K562 (cell line): ENCODE measurements around the gene BCKDHB. TPM values are rescaled to one million over a fixed set of nuclear protein-coding genes. Genes with fewer than 3 reads are reported as not detected.

Experiments
- ATAC-seq: fragments of 200-7000 bp; cut with Tn5 transposase; 3 replicates; pipeline ENCODE4 v1.9.1; 2020; ENCODE audit warnings: moderate library complexity
- BruUV-seq: library from RNA; stranded (reverse); fragments of 400-500 nt; replicated peaks from 2 replicates; lab custom pipeline; 2021; lab: Mats Ljungman, UMichigan
- CTCF ChIA-PET: fragments of 300-600 bp; formaldehyde crosslinking; extraction: SDS; loops from one replicate; lab custom pipeline; 2021; ENCODE audit warnings: low intra/inter-chr PET ratio; lab: Yijun Ruan, JAX
- POLR2A ChIA-PET: fragments of 300-600, 350-650 bp; sonication (Branson Sonifier 250); formaldehyde crosslinking; extraction: SDS; loops from one replicate; lab custom pipeline; 2021; ENCODE audit warnings: antibody characterized with exemption, inconsistent platforms; lab: Yijun Ruan, JAX
- DNase-seq, 4 experiments: peaks; one replicate each; pipeline versions ENCODE4 v3.0.0 to v3.0.0-alpha.2; 2011 to 2018; ENCODE audit warnings: low spot score in 3 of 4, mixed read lengths in 3 of 4; ENCODE audit errors: extremely low read depth in 1 of 4
- FAIRE-seq: peaks from 2 replicates; lab custom pipeline; 2011; peaks lifted over from hg19 to GRCh38; lab: Jason Lieb, UNC
- H2AFZ ChIP-seq: 2 replicates; pipeline ENCODE4 v1.6.0; 2011; ENCODE audit warnings: low read depth, low read length, control low read depth, inconsistent platforms
- H3K27ac ChIP-seq: fragments of 200-600 bp; 3 replicates; pipeline ENCODE4 v1.8.0; 2011; ENCODE audit warnings: low read depth, mild to moderate bottlenecking, control low read depth, inconsistent platforms, low read length, moderate library complexity, mixed read lengths; ENCODE audit errors: extremely low read depth
- H3K27me3 ChIP-seq, 2 experiments: fragments of 300-600 bp in 1 of 2; 2 replicates in 1 of 2; 3 replicates in 1 of 2; pipeline versions ENCODE4 v1.6.0 to v1.8.0; 2011; ENCODE audit warnings: inconsistent platforms in 2 of 2, low read length in 2 of 2, mild to moderate bottlenecking in 1 of 2, mixed read lengths in 1 of 2, moderate library complexity in 1 of 2; ENCODE audit not compliant: control insufficient read depth in 2 of 2, insufficient read depth in 2 of 2
- H3K36me3 ChIP-seq: fragments of 300-600 bp; 3 replicates; pipeline ENCODE4 v1.8.0; 2011; ENCODE audit warnings: mild to moderate bottlenecking, low read length, inconsistent platforms; ENCODE audit not compliant: control insufficient read depth, insufficient read depth
- H3K4me1 ChIP-seq, 2 experiments: fragments of 200-600 bp in 1 of 2; replicated peaks in 1 of 2; 2 replicates in 1 of 2; 3 replicates in 1 of 2; pipeline versions ENCODE4 v1.5.1 to v1.8.0; 2011; ENCODE audit warnings: inconsistent platforms in 2 of 2, low read length in 2 of 2, mild to moderate bottlenecking in 1 of 2, mixed read lengths in 1 of 2, moderate library complexity in 1 of 2; ENCODE audit not compliant: control insufficient read depth in 2 of 2, insufficient read depth in 2 of 2
- H3K4me2 ChIP-seq: 2 replicates; pipeline ENCODE4 v1.6.1; 2011; ENCODE audit warnings: low read length, control low read depth, inconsistent platforms, mixed read lengths; ENCODE audit not compliant: insufficient read depth
- H3K4me3 ChIP-seq: fragments of 200-600 bp; sonication (generic), shearing (Covaris generic); 2 replicates; pipeline ENCODE4 v1.5.1; 2016; ENCODE audit warnings: control low read depth, inconsistent platforms
- H3K79me2 ChIP-seq: fragments of 200-600 bp; 3 replicates; pipeline ENCODE4 v1.8.0; 2011; ENCODE audit warnings: low read length, inconsistent platforms; ENCODE audit not compliant: control insufficient read depth, insufficient read depth
- H3K9ac ChIP-seq, 2 experiments: 2 replicates each; pipeline versions ENCODE4 v1.6.0 to v1.6.1; 2011; ENCODE audit warnings: low read depth in 2 of 2, low read length in 2 of 2, control low read depth in 1 of 2, inconsistent platforms in 1 of 2, mild to moderate bottlenecking in 1 of 2, mixed read lengths in 1 of 2; ENCODE audit not compliant: insufficient read depth in 1 of 2
- H3K9me1 ChIP-seq: one replicate; pipeline ENCODE4 v1.6.0; 2011; ENCODE audit warnings: inconsistent platforms, mild to moderate bottlenecking, low read length, moderate library complexity; ENCODE audit not compliant: control insufficient read depth, insufficient read depth
- H3K9me3 ChIP-seq: replicated peaks from 2 replicates; pipeline ENCODE4 v1.5.1; 2011; ENCODE audit warnings: low read depth, low read length, inconsistent platforms; ENCODE audit not compliant: control insufficient read depth, insufficient read depth
- H4K20me1 ChIP-seq: replicated peaks from 2 replicates; pipeline ENCODE4 v1.6.1; 2011; ENCODE audit warnings: low read length, inconsistent platforms, mixed read lengths; ENCODE audit not compliant: control insufficient read depth, insufficient read depth
- E2F4 ChIP-seq: sonication (generic); formaldehyde crosslinking; IDR thresholded peaks from 2 replicates; pipeline ENCODE4 v1.8.0; 2022; ENCODE audit warnings: mild to moderate bottlenecking, low read depth, missing genetic modification reagents
- HSF4 ChIP-seq: fragments of 250-450 bp; sonication (Bioruptor Pico); IDR thresholded peaks from 2 replicates; pipeline ENCODE4 v2.1.2; 2022; ENCODE audit warnings: mild to moderate bottlenecking, moderate library complexity, borderline replicate concordance
- MAX ChIP-seq: sonication (generic); formaldehyde crosslinking; IDR thresholded peaks from 2 replicates; pipeline ENCODE4 v1.9.0; 2022; ENCODE audit warnings: mild to moderate bottlenecking, missing genetic modification reagents
- MCM5 ChIP-seq: fragments of 450-650 bp; IDR thresholded peaks from 2 replicates; pipeline ENCODE4 v1.6.1; 2016; ENCODE audit warnings: low read depth
- NR2C1 ChIP-seq, 2 experiments: fragments of 450-650 bp; IDR thresholded peaks; 2 replicates each; pipeline ENCODE4 v1.6.1; 2017; ENCODE audit warnings: mild to moderate bottlenecking in 2 of 2, antibody characterized with exemption in 1 of 2, inconsistent platforms in 1 of 2, missing compliant biosample characterization in 1 of 2, missing genetic modification characterization in 1 of 2
- PKNOX1 ChIP-seq: fragments of 450-650 bp; IDR thresholded peaks from 2 replicates; pipeline ENCODE4 v1.6.1; 2016
- PML ChIP-seq: IDR thresholded peaks from 2 replicates; pipeline ENCODE4 v1.6.1; 2012; ENCODE audit warnings: low read length, inconsistent platforms
- RB1 ChIP-seq: fragments of 450-650 bp; IDR thresholded peaks from 2 replicates; pipeline ENCODE4 v1.6.1; 2017; ENCODE audit warnings: low read depth, mild to moderate bottlenecking
- RBM22 ChIP-seq: fragments of 200-400 bp; formaldehyde crosslinking; IDR thresholded peaks from 2 replicates; pipeline ENCODE4 v1.6.1; 2018; ENCODE audit warnings: low read length, low read depth; ENCODE audit not compliant: poor library complexity, severe bottlenecking
- SNAPC5 ChIP-seq: fragments of 250-450 bp; sonication (Bioruptor Pico); IDR thresholded peaks from 2 replicates; pipeline ENCODE4 v1.8.0; 2021; ENCODE audit warnings: moderate library complexity, mild to moderate bottlenecking, inconsistent platforms
- SNRNP70 ChIP-seq: fragments of 200-400 bp; formaldehyde crosslinking; optimal IDR thresholded peaks from 2 replicates; pipeline ENCODE3; 2017; ENCODE audit warnings: low read depth, low read length
- TRIM28 ChIP-seq: fragments of 450-650 bp; IDR thresholded peaks from 2 replicates; pipeline ENCODE4 v1.6.1; 2017
- YBX1 ChIP-seq: fragments of 450-650 bp; IDR thresholded peaks from 2 replicates; pipeline ENCODE4 v1.7.1; 2016; ENCODE audit warnings: mild to moderate bottlenecking
- ZBTB43 ChIP-seq: sonication (generic); formaldehyde crosslinking; IDR thresholded peaks from 2 replicates; pipeline ENCODE4 v1.8.0; 2023; ENCODE audit warnings: mild to moderate bottlenecking, missing genetic modification reagents
- ZNF449 ChIP-seq: fragments of 250-450 bp; sonication (Bioruptor Pico); IDR thresholded peaks from 2 replicates; pipeline ENCODE4 v1.8.0; 2022; ENCODE audit warnings: moderate library complexity, mild to moderate bottlenecking, inconsistent platforms
- ZNF655 ChIP-seq: fragments of 250-450 bp; sonication (Bioruptor Pico); IDR thresholded peaks from 2 replicates; pipeline ENCODE4 v1.5.0; 2021
- WGBS: fragments of 100-300 bp; shearing (Covaris generic); methylation state at CpG from one replicate; pipeline ENCODE4 v1.1.6; 2016; ENCODE audit warnings: low coverage, mixed read lengths; ENCODE audit not compliant: insufficient coverage; ENCODE audit errors: missing lambda C conversion rate; 5-methylcytosine and 5-hydroxymethylcytosine counted together
- in situ Hi-C: fragments of 300-500 bp; cut with MboI; formaldehyde crosslinking; loops from 4 replicates; pipeline ENCODE4 v1.15.0; 2018; ENCODE audit warnings: inconsistent platforms, mixed read lengths
- intact Hi-C: fragments of 100-400 bp; cut with micrococcal nuclease; formaldehyde crosslinking; loops from 2 replicates; pipeline ENCODE4 v1.14.2; 2022
- polyA plus RNA-seq, 8 experiments: library from polyadenylated mRNA; depleted of rRNA in 4 of 8; stranded (reverse) in 5 of 8; unstranded in 3 of 8; fragments of >200 nt; fragmentation: Nextera tagmentation in 2 of 8; fragmentation: Illumina TruSeq in 1 of 8; extraction: Ambion mirVana in 2 of 8; extraction: Trizol in 1 of 8; gene quantifications; 2 replicates each; pipeline versions ENCODE4 v1.2.1 to v1.2.3, GENCODE V29; 2011 to 2014; ENCODE audit warnings: inconsistent platforms in 1 of 8, missing spikeins in 1 of 8
- total RNA-seq, 7 experiments: library from RNA; depleted of rRNA in 6 of 7; stranded (reverse); fragments of >200 nt in 6 of 7; fragmentation: Illumina TruSeq in 2 of 7; extraction: Trizol in 2 of 7; gene quantifications; 2 replicates each; pipeline versions ENCODE4 v1.2.1 to v1.2.3, GENCODE V29; 2011 to 2021; ENCODE audit warnings: low replicate concordance in 1 of 7

The BCKDHB gene
- total and polyA plus RNA-seq, 9 of the 15 experiments (the other 6 are each of a cell fraction or from before 2014, with no cell fraction given): 4.1 to 23.7 (median 7.5) TPM

GRCh38 chr6:80366051-80366450 lies 259.6 kb downstream of the BCKDHB start:
- no peaks in the 10 kb centered on the region for H3K79me2 ChIP-seq
- intact Hi-C loops: no loop called here
- in situ Hi-C loops: no loop called here
- no peak for FAIRE-seq
- H3K27ac ChIP-seq: no peak overlapping the region
- no peak overlapping the region for H3K9ac ChIP-seq
- H3K4me1 ChIP-seq: no peaks in the 10 kb centered on the region
- no peaks in the 10 kb centered on the region for H3K27me3 ChIP-seq
- H3K9me1 ChIP-seq: no peaks in the 10 kb centered on the region
- H3K4me2 ChIP-seq: no peak overlapping the region
- no peaks in the 10 kb centered on the region for H3K9me3 ChIP-seq
- H2AFZ ChIP-seq: no peak overlapping the region
- no peaks in the 10 kb centered on the region for H4K20me1 ChIP-seq
- WGBS: 0% methylated on average over 4 of the region's 4 CpGs
- no TSS peak for BruUV-seq
- no peak for DNase-seq
- no peak for ATAC-seq
- no peak overlapping the region for H3K4me3 ChIP-seq
- ChIA-PET POLR2A (no interaction called here), CTCF (no interaction called here)
- H3K36me3 ChIP-seq: no peaks in the 10 kb centered on the region
- no peak for TF ChIP-seq NR2C1 (IDR thresholded peaks at IDR 0.05)
- TF ChIP-seq NR2C1 (tag; IDR thresholded peaks at IDR 0.05): no peak
- no peak for TF ChIP-seq E2F4 (CRISPR knock-in tag)
- no peak for TF ChIP-seq YBX1
- TF ChIP-seq PKNOX1: no peak
- no peak for TF ChIP-seq ZBTB43
- no peak for TF ChIP-seq SNAPC5 (CRISPR knock-in tag)
- TF ChIP-seq HSF4 (CRISPR knock-in tag): no peak
- no peak for TF ChIP-seq ZNF449 (CRISPR knock-in tag)
- TF ChIP-seq MCM5: no peak
- no peak for TF ChIP-seq RB1
- TF ChIP-seq RBM22: no peak
- TF ChIP-seq TRIM28: no peak
- TF ChIP-seq PML: no peak
- TF ChIP-seq MAX (CRISPR knock-in tag): no peak
- TF ChIP-seq ZNF655: no peak
- TF ChIP-seq SNRNP70: no peak
